Peyer's patch (tissue), 4 donors: ENCODE results near the gene IDNK.

Experiments used
- CTCF ChIP-seq, 6 experiments: fragments of 450-650 bp in 4 of 6; fragments of 200-600 bp in 2 of 6; sonication (generic) in 1 of 6; IDR thresholded peaks; one replicate each; pipeline ENCODE4 v1.5.1; 2017 to 2019; ENCODE audit warnings: antibody characterized with exemption in 6 of 6, mild to moderate bottlenecking in 3 of 6, moderate library complexity in 1 of 6
- POLR2A ChIP-seq, 2 donors: fragments of 450-650 bp; IDR thresholded peaks; one replicate each; pipeline ENCODE4 v1.5.1; 2017; ENCODE audit warnings: antibody characterized with exemption in 2 of 2, mild to moderate bottlenecking in 2 of 2, moderate library complexity in 2 of 2

- TF ChIP-seq POLR2A (IDR thresholded peaks at IDR 0.05): no peak
- TF ChIP-seq CTCF (IDR thresholded peaks at IDR 0.05): no peak
These were observed 34.0 kb downstream of the IDNK start for GRCh38 chr9:83656952-83657351.
